Ishikawa (cell line): ENCODE measurements around the gene BTN3A1.

Experiments
- CEBPB ChIP-seq: IDR thresholded peaks from 2 replicates; pipeline ENCODE4 v1.6.1; 2012
- CREB1 ChIP-seq: IDR thresholded peaks from 2 replicates; pipeline ENCODE4 v1.6.1; 2012; ENCODE audit warnings: low read depth
- EGR1 ChIP-seq: IDR thresholded peaks from 2 replicates; pipeline ENCODE4 v1.6.1; 2012
- EP300 ChIP-seq: IDR thresholded peaks from 2 replicates; pipeline ENCODE4 v1.6.1; 2012; ENCODE audit warnings: borderline replicate concordance
- FOXM1 ChIP-seq: IDR thresholded peaks from 2 replicates; pipeline ENCODE4 v1.6.1; 2012; ENCODE audit warnings: low read depth, borderline replicate concordance
- NFIC ChIP-seq: IDR thresholded peaks from 2 replicates; pipeline ENCODE4 v1.6.1; 2012
- RAD21 ChIP-seq: IDR thresholded peaks from 2 replicates; pipeline ENCODE4 v1.6.1; 2012; ENCODE audit warnings: low read depth
- REST ChIP-seq: IDR thresholded peaks from 2 replicates; pipeline ENCODE4 v1.6.1; 2012; ENCODE audit warnings: low read depth, mild to moderate bottlenecking
- TAF1 ChIP-seq: IDR thresholded peaks from 2 replicates; pipeline ENCODE4 v1.6.1; 2012; ENCODE audit warnings: low read depth, mild to moderate bottlenecking
- TCF12 ChIP-seq: IDR thresholded peaks from 2 replicates; pipeline ENCODE4 v1.6.1; 2012; ENCODE audit warnings: low read depth
- TEAD4 ChIP-seq: IDR thresholded peaks from 2 replicates; pipeline ENCODE4 v1.6.1; 2012
- YY1 ChIP-seq: IDR thresholded peaks from 2 replicates; pipeline ENCODE4 v1.6.1; 2012; ENCODE audit warnings: low read depth
- ZBTB7A ChIP-seq: IDR thresholded peaks from 2 replicates; pipeline ENCODE4 v1.6.1; 2012; ENCODE audit warnings: low read depth
- TF ChIP-seq, protein P1 (sequence below): IDR thresholded peaks from 2 replicates; pipeline ENCODE4 v1.6.1; 2012
- TF ChIP-seq, protein P2 (sequence below): IDR thresholded peaks from 2 replicates; pipeline ENCODE4 v1.6.1; 2012

The BTN3A1 gene

DNA sequence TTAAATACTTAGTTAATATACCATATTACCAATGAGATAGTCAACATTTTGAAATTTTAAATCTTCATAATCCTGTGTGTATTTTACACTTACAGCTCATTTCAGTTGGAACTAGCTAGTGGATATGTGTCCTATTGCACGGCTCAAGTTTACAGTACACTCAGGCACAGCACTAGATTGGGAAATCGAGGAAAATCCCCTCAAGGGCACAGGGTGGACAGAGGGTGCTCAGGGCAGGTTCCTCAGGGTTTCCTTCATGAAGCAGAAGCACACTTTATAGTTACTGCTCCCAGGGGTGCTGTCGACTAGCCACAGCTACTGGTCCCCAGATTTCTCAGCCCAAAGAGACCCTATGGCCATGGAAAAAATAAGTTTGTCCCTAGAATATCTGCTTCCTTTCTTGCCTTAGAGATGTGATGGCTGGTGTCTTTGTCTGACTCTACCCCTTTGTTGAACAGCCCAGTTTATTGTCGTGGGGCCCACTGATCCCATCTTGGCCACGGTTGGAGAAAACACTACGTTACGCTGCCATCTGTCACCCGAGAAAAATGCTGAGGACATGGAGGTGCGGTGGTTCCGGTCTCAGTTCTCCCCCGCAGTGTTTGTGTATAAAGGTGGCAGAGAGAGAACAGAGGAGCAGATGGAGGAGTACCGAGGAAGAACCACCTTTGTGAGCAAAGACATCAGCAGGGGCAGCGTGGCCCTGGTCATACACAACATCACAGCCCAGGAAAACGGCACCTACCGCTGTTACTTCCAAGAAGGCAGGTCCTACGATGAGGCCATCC is 57.1 kb downstream of the BTN3A1 start:
- no peak for TF ChIP-seq EP300
- no peak for TF ChIP-seq TEAD4
- no peak for TF ChIP-seq EGR1
- no peak for TF ChIP-seq RAD21
- no peak for TF ChIP-seq YY1
- TF ChIP-seq TAF1, result no peak
- TF ChIP-seq, protein P1, sequence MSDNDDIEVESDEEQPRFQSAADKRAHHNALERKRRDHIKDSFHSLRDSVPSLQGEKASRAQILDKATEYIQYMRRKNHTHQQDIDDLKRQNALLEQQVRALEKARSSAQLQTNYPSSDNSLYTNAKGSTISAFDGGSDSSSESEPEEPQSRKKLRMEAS, result no peak
- no peak for TF ChIP-seq REST
- no peak for TF ChIP-seq CEBPB
- TF ChIP-seq FOXM1, result no peak
- no peak for TF ChIP-seq TCF12
- no peak for TF ChIP-seq CREB1
- no peak for TF ChIP-seq ZBTB7A

DNA sequence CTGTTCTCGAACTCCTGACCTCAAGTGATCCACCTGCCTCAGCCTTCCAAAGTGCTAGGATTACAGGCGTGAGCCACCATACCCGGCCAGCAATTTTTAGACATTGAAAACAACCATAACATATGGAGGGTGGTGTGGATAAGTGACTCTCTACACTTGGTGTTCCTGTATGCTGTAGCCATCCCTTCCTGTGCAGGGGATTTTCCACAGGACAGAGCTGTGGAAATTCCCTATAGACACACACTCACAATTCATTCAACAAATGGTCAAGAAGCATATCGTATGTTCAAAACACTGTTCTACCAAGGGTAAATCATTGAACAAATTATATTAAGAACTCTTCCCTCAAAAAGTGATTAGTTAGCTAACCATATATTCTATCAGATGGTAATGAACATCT is 61.9 kb downstream of the BTN3A1 start:
- TF ChIP-seq REST (no peak), TCF12 (no peak), NFIC (no peak), YY1 (no peak), ZBTB7A (no peak), TEAD4 (no peak), RAD21 (no peak), FOXM1 (no peak), TAF1 (no peak), CREB1 (no peak), EGR1 (no peak), EP300 (no peak), CEBPB (no peak)
- TF ChIP-seq, protein P1, result no peak
- TF ChIP-seq, protein P2, sequence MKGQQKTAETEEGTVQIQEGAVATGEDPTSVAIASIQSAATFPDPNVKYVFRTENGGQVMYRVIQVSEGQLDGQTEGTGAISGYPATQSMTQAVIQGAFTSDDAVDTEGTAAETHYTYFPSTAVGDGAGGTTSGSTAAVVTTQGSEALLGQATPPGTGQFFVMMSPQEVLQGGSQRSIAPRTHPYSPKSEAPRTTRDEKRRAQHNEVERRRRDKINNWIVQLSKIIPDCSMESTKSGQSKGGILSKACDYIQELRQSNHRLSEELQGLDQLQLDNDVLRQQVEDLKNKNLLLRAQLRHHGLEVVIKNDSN, result no peak

DNA sequence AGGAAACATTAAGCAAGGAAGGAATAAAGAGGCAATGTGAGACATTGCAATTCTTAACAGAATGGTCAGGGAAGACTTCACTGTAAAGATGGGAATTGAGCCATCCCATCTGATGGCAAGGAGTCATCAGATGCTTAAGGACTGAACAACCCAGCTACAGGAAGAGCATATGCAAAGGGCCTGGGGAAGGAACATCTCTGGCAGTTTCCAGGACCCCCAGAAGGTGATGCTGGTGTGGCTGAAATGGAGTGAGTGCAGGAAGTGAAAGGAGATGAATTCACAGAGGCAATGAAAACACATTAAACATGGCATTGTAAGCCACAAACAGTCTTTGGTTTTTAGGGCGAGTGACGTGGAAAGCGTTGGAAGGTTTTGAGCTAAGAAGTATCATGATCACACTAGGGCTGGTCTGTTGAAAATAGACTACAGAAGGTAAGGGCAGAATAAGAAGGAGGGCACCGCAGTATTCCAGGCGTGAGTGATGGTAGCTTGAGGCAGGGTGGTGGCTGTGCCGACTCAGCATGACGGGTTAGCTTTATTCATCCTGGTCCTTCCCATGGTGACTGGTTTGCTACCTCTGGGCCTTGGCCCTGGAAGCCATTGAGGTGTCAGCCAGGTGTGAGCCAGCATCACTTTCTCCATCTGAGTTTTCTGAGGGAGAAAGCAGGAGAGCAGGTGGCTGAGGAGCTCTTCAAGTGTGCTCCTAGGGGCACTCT is 62.5 kb downstream of the BTN3A1 start:
- TF ChIP-seq TEAD4 (no peak), RAD21 (no peak)
